ENCODE data around the gene ABHD6. TPM values are rescaled to one million over a fixed set of nuclear protein-coding genes. Genes with fewer than 3 reads are reported as not detected.

ABHD6 gene
- total RNA-seq, 1 experiment from 2014 or later: 2.2 TPM

- Mint-ChIP-seq H3K27me3 (ENCODE audit: low read depth) (peaks cover 7% of the 10 kb centered on the region), H3K27ac (peak overlapping the region in 1 of 3 experiments; percentile 10; a peak in 1 of 7 replicates), H3K4me1 (peaks cover 14 to 15% of the 10 kb centered on the region in 2 experiments), H3K4me3 (no peak overlapping the region), H3K9me3 (no peaks in the 10 kb centered on the region), H3K36me3 (ENCODE audit: insufficient read depth in 1 of 3, low read depth in 3 of 3) (peaks cover 31 to 55% (median 42%) of the 10 kb centered on the region in 3 experiments)
- no peak for DNase-seq
- H3K23ac ChIP-seq (ENCODE audit: insufficient read length, low read depth, low read length): no peak overlapping the region
- H3K4me2 ChIP-seq (ENCODE audit: insufficient read depth, insufficient read length, low read length): no peak overlapping the region
- no peak overlapping the region for H2AK5ac ChIP-seq (ENCODE audit: insufficient read length, low read length)
- H2BK20ac ChIP-seq (ENCODE audit: low read depth, low read length, poor library complexity, severe bottlenecking): no peak overlapping the region
- no peak overlapping the region for H3T11ph ChIP-seq (ENCODE audit: low read length)
- no peak overlapping the region for H2BK5ac ChIP-seq (ENCODE audit: insufficient read length, low read length)
- no peak overlapping the region for H4K8ac ChIP-seq (replicated peaks; ENCODE audit: insufficient read length, low read depth, low read length)
- H3K56ac ChIP-seq (ENCODE audit: insufficient read length, low read depth, low read length): no peak overlapping the region
- TF ChIP-seq CTCF (conservative IDR thresholded peaks at IDR 0.05): no peak
- H3K27ac ChIP-seq (ENCODE audit: insufficient read length, low read depth, low read length): no peak overlapping the region
- H3K9ac ChIP-seq (ENCODE audit: extremely low read depth, insufficient read length, low read length): no peak overlapping the region
- no peak overlapping the region for H2AFZ ChIP-seq (ENCODE audit: low read length)
- no peak overlapping the region for H3K18ac ChIP-seq (ENCODE audit: insufficient read length, low read depth, low read length)
- H2BK15ac ChIP-seq (ENCODE audit: low read depth, low read length): no peak overlapping the region
- H3K79me2 ChIP-seq (ENCODE audit: insufficient read depth, low read length): peaks cover 25% of the 10 kb centered on the region
- no peak overlapping the region for H2BK12ac ChIP-seq (ENCODE audit: insufficient read length, low read depth, low read length)
- H4K20me1 ChIP-seq (ENCODE audit: control insufficient read depth, insufficient read depth, insufficient read length): peaks cover 4% of the 10 kb centered on the region
- no peaks in the 10 kb centered on the region for H3K4me1 ChIP-seq (ENCODE audit: insufficient read depth, low read length)
- H3K23me2 ChIP-seq (ENCODE audit: insufficient read length, low read depth, low read length, poor library complexity, severe bottlenecking): peaks cover 6% of the 10 kb centered on the region
- no CpG with 5 or more reads among the region's 1 CpG for WGBS (ENCODE audit: extremely low coverage, insufficient read length, low lambda C conversion rate)
- H3K14ac ChIP-seq (ENCODE audit: insufficient read depth, low read length): no peak overlapping the region
- H3K79me1 ChIP-seq (ENCODE audit: insufficient read depth, low read depth, low read length, poor library complexity, severe bottlenecking): peaks cover 12% of the 10 kb centered on the region
- H2BK120ac ChIP-seq (ENCODE audit: low read depth, low read length, poor library complexity, severe bottlenecking): no peak overlapping the region
- H4K5ac ChIP-seq (ENCODE audit: insufficient read length, low read depth, low read length): no peak overlapping the region
- no peak overlapping the region for H4K91ac ChIP-seq (ENCODE audit: insufficient read length, low read depth, low read length)
- H3K9me3 ChIP-seq (ENCODE audit: control insufficient read depth, low read depth, low read length): no peaks in the 10 kb centered on the region
- no peak overlapping the region for H3K4ac ChIP-seq (ENCODE audit: low read depth, low read length)
- no peaks in the 10 kb centered on the region for H3K27me3 ChIP-seq (ENCODE audit: insufficient read depth, low read length)
Observed at GRCh38 chr3:58308728-58309127, 71.1 kb downstream of the ABHD6 start.

All from H9 (cell line).